AML-193 (cell line): ENCODE results near the gene ADCY7.

Experiments
- DNase-seq, 2 experiments: peaks; one replicate each; lab custom pipeline; 2025; lab: John Stamatoyannopoulos, UW

ADCY7 gene

DNA sequence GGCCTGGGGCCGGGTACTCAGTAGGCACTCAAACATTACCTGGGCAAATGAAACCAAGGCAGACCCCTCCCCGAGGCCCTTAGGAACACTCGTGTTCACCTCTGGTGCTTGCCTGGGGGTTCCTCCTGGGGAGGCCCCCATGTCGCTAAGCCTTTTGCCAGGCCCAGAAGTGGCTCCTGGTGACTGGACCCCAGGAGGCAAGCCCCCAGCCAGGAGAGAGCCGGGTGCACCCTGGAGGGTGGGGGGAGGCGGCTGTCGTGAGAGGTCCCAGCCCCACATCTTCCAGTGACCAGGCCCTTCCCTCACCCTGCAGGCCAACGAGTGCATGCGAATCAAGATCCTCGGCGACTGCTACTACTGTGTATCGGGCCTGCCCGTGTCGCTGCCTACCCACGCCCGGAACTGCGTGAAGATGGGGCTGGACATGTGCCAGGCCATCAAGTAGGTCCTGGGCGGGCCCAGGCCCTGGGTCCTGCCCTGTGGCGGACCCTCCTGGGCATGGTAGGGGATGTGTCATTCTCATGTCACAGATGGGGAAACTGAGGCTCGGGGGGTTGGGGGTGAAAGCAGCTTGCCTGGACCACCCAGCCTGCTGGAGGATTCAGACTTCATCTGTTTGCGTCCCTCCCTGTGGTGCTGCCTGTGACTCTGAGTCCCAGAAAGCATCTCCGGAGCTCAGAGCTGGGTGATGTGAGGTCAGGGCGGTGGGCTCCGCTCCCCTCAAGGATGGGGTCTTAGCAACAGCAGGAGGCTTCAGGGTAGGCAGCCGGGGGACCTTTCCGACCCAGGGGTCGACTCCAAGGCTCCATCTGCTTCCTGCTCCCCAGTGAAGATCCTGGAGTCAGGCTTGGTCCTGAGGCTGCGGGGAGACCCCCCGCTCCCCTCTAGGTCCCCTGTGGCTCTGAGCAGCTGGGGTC is 32.5 kb downstream of the ADCY7 start:
- no peak for DNase-seq

DNA sequence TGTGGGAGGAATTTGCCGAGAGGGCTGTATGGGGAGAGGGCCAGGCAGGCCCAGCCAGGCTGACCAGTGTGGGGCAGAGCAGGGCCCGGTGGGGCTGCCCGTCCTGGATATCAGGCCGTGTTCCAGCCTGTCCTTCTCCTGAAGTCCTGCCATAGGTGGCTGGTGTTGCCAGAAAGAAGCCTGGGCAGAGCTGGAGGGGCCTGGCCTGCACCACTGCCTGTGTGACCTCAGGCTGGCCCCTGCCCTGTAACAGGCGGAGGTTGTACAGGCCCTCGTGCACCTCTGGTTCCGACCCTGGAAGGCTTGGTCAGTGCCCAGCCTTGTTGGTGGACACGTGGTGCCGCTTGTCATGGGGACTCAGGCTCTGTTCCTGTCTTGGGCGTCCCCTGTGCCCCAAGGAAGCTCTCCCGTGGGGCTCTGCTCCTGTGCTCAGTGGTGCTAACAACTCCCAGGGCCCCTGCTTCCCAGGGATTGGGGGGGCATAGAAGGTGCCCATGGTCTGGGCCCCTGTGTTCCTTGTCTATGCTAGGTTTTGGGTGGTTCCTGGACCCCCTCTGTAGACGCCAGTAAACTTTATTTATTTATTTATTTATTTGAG is 33.3 kb downstream of the ADCY7 start:
- no peak for DNase-seq

DNA sequence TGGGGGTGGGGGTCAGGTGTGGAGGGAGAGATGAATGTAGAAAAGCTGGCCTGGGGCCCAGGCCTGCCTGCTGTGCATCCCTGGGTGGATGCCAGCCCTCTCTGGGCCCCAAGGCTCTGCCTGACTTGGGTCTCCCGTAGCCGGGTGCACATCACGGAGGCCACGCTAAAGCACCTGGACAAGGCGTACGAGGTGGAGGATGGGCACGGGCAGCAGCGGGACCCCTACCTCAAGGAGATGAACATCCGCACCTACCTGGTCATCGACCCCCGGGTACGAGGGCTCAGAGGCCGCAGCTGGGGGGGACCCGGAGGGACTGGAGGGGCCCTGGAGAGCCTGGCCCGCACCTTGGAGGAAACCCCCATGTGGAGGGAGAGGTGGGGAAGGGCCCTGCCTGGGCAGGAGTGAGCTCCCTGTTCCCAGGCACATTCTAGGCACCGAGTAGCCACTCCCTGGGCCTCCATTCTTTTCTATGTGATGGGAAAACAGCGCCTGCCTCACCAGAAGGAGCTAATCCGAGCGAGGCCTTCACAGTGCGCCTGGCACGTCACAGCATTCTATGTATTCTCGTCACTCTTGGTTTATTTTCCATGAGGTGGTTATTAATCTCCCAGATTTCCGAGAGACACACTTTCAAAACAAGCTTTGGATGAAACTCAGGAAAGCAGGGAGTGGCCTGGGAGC is 34.7 kb downstream of the ADCY7 start:
- no peak for DNase-seq

DNA sequence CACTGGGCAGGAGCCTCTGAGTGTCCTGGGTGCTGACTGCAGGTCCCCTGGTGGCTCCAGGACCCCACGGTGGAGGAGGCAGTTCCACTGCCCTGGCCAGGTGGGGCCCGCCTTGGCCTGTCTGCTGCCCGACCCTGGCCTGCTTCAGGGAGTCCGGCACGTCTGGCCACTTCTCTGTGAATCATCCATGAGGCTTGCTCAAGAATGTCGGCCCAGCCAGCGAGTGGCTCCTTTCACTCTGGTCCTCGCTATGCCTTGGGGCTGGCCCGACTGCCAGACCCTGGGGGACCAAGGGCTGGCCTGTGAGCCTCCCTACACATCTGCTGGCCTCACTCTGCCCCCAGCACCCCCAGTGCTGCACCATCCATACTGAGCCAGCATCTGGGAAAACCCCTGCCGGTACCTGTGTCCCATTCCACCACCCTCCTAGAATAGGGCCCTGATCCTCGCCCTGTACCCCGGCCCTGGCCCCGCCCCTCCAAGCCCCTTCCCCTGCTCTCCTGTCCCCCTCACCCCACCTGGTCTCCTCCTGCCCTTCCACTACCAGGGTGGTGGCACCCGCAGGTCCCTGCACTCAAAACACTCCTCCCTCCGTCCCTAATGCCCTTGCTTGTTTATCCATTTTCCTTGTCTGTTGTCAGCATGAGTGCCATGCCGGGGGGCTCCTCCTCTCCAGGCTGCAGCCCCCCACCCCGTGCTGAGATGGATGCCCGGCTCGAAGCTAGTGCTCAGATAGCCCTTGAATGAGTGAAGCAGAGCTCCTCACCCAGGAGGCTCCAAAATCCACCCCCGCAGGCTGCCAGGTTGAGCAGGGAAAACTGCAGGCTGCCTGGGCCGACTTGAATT is 35.5 kb downstream of the ADCY7 start:
- no peak for DNase-seq

DNA sequence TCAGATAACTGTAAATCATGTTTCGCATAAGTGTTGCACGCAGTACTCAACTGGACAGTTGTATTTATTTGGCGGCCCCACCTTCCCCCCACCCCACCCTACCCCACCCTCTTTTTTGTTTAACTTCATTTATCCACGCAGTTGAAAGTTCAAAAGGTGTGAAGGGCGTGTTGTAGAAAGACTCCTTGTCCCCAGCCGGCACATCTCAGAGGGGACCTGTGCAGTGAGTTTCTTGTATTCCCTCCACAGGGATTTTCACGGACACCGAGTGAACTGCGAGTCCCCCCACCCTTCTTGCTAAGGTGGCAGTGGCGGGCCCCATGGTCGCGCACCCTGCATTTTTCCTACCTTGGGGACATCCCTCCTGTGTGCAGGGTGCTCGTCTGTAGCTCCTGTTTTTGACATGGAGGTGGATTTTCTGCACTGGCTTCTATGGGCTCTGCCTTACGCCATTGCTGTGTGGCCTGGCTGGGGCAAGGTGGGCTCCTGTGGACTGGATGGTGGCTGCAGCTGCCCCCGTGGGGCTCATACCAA is 36.2 kb downstream of the ADCY7 start:
- DNase-seq, result no peak

DNA sequence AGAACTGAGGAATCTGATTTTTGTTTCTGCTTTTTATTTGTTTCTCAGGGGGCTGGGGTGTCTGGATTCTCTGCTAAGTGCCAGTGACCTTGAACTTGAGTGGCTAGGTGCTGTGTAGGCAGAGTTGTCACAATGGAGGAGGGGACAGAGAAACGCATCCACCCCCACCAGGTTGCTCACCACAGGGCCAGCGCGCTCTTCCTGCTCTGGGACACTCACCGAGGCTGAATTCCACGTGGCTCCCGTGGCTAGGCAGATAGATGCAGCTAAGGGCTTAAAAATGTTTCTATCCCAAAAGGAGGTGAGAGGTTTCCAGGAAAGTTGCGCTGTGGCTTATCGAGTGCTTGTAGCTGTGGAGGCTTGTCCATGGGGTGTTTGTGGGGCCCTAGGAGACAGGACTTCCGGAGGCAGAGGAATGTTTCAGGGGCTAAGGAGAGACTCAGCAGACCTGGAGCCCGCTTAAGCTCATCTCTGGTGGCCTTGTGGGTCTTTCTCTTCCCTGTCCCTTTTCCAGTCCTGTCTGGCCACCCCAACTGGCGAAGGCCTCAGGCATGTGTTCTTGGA is 36.8 kb downstream of the ADCY7 start:
- DNase-seq, result no peak

DNA sequence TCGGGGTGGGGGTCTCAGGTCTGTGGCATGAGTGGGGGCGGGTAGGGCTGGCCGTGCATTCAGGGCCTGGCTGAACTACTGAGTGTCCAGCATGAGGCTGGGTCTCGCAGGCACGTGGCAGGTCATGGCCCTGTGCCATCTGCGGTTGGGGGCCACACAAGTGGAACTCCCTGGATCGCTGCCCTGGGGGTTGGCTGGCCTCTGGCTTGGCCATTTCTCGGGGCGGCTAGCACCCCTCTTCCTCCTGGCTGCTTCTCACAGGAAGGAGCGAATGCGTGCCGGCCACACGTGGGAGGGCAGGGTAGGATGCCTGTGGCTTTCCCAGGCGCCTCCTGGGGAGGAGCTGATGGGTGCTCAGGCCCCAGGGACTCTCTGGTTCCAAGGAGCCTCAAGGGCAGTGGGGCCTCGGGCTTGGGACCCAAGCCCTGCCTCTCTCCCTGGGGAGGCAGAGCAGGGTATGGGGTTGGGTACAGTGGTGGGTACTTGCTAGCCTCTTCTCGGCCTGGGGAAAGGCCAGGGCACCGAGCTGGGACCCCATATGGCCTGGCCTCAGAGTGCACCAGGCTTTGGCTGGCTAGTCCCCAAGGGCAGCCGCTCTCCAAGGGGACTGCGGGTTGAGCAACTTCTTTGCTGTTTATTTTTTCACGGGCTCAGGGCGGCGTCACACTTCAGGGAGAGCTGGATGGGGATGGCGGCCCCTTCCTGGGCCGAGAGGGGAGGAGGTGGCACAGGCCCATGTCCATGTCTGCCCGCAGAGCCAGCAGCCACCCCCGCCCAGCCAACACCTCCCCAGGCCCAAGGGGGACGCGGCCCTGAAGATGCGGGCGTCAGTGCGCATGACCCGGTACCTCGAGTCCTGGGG is 37.5 kb downstream of the ADCY7 start:
- DNase-seq, result no peak

DNA sequence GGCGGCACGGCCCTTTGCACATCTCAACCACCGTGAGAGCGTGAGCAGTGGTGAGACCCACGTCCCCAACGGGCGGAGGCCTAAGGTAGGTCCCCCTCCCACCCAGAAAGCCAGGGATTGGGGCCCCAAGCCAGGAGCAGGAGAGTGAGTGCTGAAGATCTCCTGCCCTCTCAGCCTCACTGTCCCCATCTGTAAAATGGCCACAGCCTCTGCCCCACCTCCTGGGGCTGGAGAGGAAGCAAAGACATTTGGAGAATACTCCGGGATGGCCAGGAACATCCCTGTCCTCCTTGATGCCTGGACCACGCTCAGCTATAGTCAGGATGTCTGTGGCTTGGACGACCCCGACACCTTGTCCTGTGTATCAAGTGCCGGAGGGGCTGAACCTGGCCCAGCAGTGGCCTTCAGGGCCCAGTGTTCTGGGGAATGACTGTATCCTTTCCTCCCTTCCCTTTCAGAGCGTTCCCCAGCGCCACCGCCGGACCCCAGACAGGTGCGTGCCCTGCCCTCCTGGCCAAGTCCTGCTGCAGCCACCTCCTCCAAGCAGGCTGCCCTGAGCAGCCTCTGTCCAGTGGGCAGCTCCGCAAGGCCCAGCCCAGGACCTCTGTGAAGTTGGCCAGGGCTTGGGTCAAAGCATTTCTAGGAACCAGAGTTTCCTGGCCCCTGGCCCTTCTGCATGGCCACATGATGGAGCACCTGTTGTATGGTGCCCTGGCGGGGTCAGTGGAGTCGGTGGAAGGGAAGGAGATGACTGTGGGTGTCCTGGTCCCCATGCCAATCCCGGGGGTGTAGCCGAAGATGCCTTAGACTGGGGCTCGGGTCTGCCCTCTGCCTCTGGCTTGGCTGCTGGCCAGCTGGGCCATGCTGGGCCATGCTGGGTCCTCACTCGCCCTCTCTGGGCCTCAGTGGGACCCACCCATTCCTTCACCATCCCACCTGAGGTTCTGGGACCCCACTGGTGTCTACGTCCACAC is 38.4 kb downstream of the ADCY7 start:
- DNase-seq, result no peak

DNA sequence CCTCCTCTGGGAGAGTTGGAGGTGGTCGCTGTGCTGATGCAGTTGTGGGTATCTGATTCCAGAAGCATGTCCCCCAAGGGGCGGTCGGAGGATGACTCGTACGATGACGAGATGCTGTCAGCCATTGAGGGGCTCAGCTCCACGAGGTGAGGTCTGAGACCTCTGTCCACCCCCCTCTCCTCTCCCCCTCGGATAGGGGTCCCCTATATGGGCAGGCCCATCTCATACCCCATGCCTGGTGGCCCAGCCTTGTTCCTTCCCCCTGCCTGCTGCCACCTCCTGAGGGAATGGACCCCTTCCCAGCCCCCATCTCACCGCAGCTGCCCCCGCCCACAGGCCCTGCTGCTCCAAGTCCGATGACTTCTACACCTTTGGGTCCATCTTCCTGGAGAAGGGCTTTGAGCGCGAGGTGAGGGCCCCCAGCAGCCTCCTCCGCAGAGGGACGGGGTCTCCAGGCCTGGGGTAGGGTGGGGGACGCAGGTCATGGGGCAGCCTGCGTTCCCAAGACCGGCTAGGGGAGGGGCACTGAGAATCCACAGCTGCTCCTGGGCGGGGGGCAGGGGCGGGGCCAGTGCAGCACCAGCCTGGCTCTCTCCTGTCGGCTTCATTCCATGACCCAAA is 39.2 kb downstream of the ADCY7 start:
- no peak for DNase-seq

DNA sequence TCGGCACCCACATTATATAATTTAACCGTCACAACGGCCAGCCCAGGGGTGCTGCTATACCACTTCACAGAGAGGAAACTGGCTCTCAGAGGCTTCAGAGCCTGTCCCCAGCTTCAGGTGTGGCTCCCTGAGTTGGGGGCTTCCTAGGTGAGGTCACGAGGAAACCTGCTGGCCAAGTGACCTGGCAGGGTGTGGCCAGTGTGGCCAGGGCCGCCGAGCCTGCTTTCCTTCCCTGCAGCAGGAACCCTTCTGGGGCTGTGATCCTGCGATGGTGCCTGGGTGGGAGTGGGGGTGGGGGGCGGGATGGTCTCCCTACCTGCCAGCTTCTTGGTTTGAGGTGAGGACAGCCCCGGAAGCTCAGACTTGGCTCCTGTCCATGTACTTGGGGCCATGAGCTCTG is 39.9 kb downstream of the ADCY7 start:
- no peak for DNase-seq

DNA sequence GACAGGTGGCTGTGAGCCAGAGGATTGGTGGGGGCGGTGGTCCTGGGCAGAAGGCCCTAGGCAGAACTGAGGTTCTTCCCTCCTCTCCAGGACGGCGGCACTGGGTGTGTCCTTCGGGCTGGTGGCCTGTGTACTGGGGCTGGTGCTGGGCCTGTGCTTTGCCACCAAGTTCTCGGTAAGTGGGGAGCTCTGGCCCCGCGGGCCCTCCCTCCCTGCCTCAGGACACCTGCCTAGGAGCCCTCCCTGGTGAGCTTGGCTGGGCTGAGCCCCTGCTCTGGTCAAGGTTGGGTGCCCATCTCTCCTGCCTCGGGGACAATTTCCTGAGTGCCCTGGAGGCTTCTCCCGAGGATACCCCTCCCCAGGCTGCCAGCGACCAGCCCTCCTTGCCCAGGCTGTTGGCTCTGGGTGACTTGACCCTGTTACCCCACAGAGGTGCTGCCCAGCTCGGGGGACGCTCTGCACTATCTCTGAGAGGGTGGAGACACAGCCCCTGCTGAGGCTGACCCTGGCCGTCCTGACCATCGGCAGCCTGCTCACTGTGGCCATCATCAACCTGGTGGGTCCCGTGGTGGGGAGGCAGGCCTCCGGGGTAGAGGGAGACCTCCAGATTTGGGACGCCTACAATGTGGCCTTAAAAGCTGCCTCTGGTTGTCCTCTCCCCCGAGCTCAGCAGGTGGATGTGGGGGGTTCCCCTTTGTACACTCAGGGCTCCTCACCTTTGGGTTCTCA is 42.0 kb downstream of the ADCY7 start:
- DNase-seq, result no peak

DNA sequence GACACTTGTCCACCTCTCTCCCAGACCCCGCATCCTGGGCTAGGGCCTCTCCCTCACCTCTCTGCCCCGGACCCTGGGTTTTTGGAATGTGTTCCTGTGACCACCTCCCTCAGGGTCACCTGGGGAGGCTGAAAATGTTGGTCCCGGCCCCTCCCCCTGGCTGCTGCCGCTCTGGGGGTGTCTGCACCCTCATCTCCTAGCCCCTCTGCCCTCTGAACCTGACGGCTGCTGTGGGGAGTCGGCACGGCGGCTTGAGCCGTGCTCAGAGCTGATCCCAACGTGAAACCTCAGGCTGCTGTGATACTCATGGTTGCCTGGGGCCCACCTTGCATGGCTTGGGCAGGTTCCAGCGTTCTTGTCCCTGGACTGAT is 42.8 kb downstream of the ADCY7 start:
- DNase-seq, result no peak

DNA sequence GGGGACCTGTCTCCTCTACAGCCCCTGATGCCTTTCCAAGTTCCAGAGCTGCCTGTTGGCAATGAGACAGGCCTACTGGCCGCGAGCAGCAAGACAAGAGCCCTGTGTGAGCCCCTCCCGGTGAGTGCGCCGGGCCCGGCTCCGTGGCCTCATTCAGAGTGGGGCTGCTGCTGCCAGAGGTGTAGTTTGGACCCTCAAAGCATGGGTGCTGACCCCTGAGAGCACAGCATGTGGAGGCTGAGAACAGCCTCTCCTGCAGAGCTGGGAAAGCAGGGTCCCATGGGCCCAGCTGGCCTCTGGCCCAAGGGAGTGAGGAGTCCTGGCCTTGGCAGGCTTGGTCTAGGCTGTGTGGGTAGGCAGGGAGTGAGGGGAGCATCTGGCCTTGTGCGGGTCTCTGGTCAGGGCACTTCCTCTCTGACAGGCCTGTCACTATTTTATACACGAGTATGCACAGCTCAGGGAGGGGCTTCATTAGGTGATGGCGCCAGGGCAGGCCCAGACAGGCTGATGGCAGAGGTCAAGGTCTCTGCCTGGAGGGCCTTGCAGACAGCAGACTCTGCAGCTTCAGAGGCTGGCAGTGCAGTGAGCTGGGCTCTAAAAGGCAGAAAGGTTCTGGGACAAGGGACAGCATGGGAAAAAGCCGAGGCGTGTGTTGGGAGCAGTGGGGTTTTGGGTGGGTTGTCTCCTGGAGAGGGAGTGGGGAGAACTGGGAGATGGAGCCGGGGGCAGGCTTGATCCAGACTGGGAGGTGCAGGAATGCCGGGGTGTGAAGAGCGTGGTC is 43.4 kb downstream of the ADCY7 start:
- DNase-seq, result no peak

DNA sequence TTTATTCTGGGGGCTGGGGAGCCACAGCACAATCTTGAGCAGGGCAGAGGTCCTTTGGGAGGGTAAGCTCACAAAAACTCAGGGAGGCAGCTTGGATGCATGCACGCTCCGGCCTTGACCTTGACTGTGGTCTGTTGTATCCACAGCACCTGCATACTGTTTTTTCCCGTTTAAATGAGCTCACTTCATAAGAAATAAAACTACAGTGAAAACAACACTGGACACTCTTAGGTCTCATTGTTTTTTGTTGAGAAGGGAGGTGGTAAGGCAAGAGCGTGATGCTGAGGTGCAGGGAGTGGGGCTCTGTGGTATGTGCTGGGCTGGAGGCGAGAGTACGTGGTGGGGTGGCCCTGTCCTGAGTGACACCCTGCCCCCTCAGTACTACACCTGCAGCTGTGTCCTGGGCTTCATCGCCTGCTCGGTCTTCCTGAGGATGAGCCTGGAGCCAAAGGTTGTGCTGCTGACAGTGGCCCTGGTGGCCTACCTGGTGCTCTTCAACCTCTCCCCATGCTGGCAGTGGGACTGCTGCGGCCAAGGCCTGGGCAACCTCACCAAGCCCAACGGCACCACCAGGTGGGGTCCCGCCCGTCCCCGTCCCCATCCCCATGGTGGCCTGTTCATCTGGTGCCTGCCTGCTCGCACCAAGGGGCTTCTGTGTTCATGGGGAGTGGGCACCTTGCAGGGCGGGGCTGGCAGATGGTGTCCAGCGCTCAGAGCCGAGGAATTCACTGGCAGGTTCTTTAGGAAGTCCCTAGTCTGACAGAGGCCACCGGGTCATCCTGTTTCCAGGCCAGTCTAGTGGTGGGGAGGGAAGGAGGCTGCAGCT is 44.2 kb downstream of the ADCY7 start:
- DNase-seq, result no peak

DNA sequence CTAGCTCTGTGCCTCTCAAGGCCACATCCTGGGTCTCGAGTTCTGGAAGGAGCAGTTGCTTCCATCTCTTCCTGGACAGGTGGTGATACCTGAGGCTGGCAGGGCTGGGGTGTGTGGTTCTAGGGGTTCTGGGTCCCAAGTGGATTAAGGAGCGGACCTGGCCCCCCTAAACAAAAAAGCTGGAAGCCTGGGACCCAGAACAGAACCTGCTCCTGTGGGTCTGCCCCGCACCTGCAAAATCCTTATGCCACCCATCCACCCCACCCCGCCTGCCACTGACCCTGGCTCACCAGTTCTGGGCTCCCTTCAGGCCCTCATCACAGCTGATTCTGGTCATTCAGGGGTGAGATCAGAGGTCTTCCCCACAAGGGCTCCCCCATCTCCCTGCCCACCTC is 44.8 kb downstream of the ADCY7 start:
- DNase-seq, result no peak

DNA sequence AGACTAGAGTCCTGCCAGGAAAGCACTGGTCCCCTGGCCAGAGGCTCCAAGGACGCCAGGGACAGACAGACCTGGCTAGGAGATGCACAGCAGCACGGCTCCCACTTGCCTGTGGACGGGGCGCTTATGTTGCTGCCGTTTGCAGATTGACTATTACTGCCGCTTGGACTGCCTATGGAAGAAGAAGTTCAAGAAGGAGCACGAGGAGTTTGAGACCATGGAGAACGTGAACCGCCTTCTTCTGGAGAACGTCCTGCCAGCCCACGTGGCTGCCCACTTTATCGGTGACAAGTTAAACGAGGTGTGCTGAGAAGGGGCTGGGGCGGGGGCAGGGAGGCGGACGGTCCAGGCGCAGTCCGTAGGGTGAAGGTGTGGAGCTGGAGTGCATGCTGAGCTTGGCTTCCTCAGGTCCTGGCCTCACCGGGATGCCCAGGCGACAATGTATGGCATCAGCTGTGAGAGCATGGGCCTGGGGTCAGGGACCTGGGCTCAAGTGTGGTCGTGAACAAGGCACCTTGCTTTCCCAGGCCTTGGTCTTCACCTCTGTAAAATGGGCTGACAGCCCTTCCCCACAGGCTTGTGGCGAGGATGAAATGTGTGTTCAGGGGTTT is 45.6 kb downstream of the ADCY7 start:
- no peak for DNase-seq
